Lower lobe of right lung (tissue), 2 donors: ENCODE data around the gene OR8D4. TPM values are rescaled to one million over a fixed set of nuclear protein-coding genes. Genes with fewer than 3 reads are reported as not detected.

Source experiments
- ATAC-seq, 2 donors: fragments of 200-7000 bp; cut with Tn5 transposase; one replicate each; pipeline ENCODE4 v1.9.1; 2020 to 2022; ENCODE audit warnings: mild to moderate bottlenecking in 2 of 2, moderate library complexity in 2 of 2
- DNase-seq: peaks from one replicate; pipeline ENCODE4 v3.0.0-alpha.2; 2020
- H3K27ac ChIP-seq: fragments of 200-600 bp; one replicate; pipeline ENCODE4 v1.8.0; 2022
- H3K27me3 ChIP-seq: fragments of 200-600 bp; one replicate; pipeline ENCODE4 v1.8.0; 2022; ENCODE audit warnings: low read depth
- H3K36me3 ChIP-seq: fragments of 200-600 bp; one replicate; pipeline ENCODE4 v1.8.0; 2022; ENCODE audit warnings: mild to moderate bottlenecking
- H3K4me1 ChIP-seq: fragments of 200-600 bp; one replicate; pipeline ENCODE4 v1.8.0; 2022
- H3K4me3 ChIP-seq: fragments of 200-600 bp; one replicate; pipeline ENCODE4 v1.8.0; 2022; ENCODE audit warnings: mild to moderate bottlenecking
- H3K9me3 ChIP-seq: fragments of 200-600 bp; one replicate; pipeline ENCODE4 v1.8.0; 2022
- intact Hi-C: fragments of 100-400 bp; cut with DNase I; formaldehyde crosslinking; loops from one replicate; pipeline ENCODE4 v1.11.0; 2022
- total RNA-seq: library from RNA; stranded (reverse); fragmentation: NEBNext Ultra II Directional; extraction: Animal tissue kit (Norgen Biotek cat#: 25700); gene quantifications from one replicate; pipeline ENCODE4 v1.2.1, GENCODE V29; 2021
- TF ChIP-seq, protein P1 (sequence below): fragments of 200-600 bp; IDR thresholded peaks from one replicate; pipeline ENCODE4 v1.8.0; 2022; ENCODE audit warnings: antibody characterized with exemption, mild to moderate bottlenecking
- donor health status: DM: no; HTN: yes; CAD: no; lungs with severe emphysema.

OR8D4 gene
- total RNA-seq, 1 donor from 2014 or later, result not detected

DNA sequence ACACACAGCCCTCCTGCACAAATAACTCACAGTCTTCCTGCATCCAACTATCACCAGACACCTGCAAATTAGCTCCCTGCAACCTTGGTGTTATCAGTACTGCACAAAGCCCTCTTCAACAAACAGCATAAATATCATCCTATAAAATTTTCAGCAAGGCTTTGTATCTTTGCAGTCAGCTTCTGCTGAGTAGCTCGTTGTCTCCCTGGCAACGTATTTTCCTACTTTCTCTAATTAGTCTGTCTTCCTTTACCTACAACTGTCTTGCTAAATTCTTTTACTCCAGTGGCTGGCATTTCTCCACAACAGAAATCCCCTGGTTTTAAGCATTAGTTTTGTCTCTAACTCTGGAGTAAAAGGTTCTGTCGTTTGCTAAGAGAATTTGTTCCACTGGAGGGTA is 3.9 kb downstream of the OR8D4 start:
- DNase-seq (no peak), ATAC-seq (no peak)
- no peaks in the 10 kb centered on the region for H3K9me3 ChIP-seq
- TF ChIP-seq, protein P1, sequence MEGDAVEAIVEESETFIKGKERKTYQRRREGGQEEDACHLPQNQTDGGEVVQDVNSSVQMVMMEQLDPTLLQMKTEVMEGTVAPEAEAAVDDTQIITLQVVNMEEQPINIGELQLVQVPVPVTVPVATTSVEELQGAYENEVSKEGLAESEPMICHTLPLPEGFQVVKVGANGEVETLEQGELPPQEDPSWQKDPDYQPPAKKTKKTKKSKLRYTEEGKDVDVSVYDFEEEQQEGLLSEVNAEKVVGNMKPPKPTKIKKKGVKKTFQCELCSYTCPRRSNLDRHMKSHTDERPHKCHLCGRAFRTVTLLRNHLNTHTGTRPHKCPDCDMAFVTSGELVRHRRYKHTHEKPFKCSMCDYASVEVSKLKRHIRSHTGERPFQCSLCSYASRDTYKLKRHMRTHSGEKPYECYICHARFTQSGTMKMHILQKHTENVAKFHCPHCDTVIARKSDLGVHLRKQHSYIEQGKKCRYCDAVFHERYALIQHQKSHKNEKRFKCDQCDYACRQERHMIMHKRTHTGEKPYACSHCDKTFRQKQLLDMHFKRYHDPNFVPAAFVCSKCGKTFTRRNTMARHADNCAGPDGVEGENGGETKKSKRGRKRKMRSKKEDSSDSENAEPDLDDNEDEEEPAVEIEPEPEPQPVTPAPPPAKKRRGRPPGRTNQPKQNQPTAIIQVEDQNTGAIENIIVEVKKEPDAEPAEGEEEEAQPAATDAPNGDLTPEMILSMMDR, result no peak
- H3K27ac ChIP-seq, result no peak overlapping the region
- no peaks in the 10 kb centered on the region for H3K36me3 ChIP-seq
- intact Hi-C loops, result no loop called here
- H3K27me3 ChIP-seq, result no peaks in the 10 kb centered on the region
- no peaks in the 10 kb centered on the region for H3K4me1 ChIP-seq
- no peak overlapping the region for H3K4me3 ChIP-seq

GRCh38 chr11:123920943-123921342 is 19.0 kb downstream of the OR8D4 start:
- H3K4me3 ChIP-seq, result no peak overlapping the region
- intact Hi-C loops, result no loop called here
- TF ChIP-seq, protein P1, result no peak
- ATAC-seq (no peak), DNase-seq (no peak)
- no peaks in the 10 kb centered on the region for H3K27me3 ChIP-seq
- H3K27ac ChIP-seq, result no peak overlapping the region
- no peaks in the 10 kb centered on the region for H3K9me3 ChIP-seq
- no peaks in the 10 kb centered on the region for H3K4me1 ChIP-seq
- H3K36me3 ChIP-seq, result no peaks in the 10 kb centered on the region

- H3K9me3 ChIP-seq, result no peaks in the 10 kb centered on the region
- DNase-seq (no peak), ATAC-seq (no peak)
- no peaks in the 10 kb centered on the region for H3K36me3 ChIP-seq
- no peak overlapping the region for H3K4me3 ChIP-seq
- H3K27ac ChIP-seq, result no peak overlapping the region
- H3K4me1 ChIP-seq, result no peaks in the 10 kb centered on the region
- no peaks in the 10 kb centered on the region for H3K27me3 ChIP-seq
- TF ChIP-seq, protein P1, result no peak
- intact Hi-C loops, result no loop called here
Observed at GRCh38 chr11:123924027-123924426, 22.1 kb downstream of the OR8D4 start.

GRCh38 chr11:123939317-123939716 is 37.4 kb downstream of the OR8D4 start, which contains the start of gene OR4D5:
Gene OR4D5 (plus strand): TSS chr11:123939617. CDS start chr11:123939617, 0 bp downstream.
- TF ChIP-seq, protein P1, result no peak
- ATAC-seq (no peak), DNase-seq (no peak)
- Histone ChIP-seq H3K27me3 (no peaks in the 10 kb centered on the region), H3K36me3 (no peaks in the 10 kb centered on the region), H3K27ac (no peak within 1 kb of the TSS), H3K4me1 (no peaks in the 10 kb centered on the region), H3K9me3 (no peaks in the 10 kb centered on the region), H3K4me3 (no peak within 1 kb of the TSS)
- intact Hi-C loops, result no loop called here

- TF ChIP-seq, protein P1, result no peak
- Histone ChIP-seq H3K27me3 (no peaks in the 10 kb centered on the region), H3K9me3 (no peaks in the 10 kb centered on the region), H3K4me1 (no peaks in the 10 kb centered on the region), H3K27ac (no peak overlapping the region), H3K36me3 (no peaks in the 10 kb centered on the region), H3K4me3 (no peak overlapping the region)
- intact Hi-C loops, result no loop called here
- DNase-seq (no peak), ATAC-seq (no peak)
Observed at GRCh38 chr11:123942413-123942812, 40.4 kb downstream of the OR8D4 start.

DNA sequence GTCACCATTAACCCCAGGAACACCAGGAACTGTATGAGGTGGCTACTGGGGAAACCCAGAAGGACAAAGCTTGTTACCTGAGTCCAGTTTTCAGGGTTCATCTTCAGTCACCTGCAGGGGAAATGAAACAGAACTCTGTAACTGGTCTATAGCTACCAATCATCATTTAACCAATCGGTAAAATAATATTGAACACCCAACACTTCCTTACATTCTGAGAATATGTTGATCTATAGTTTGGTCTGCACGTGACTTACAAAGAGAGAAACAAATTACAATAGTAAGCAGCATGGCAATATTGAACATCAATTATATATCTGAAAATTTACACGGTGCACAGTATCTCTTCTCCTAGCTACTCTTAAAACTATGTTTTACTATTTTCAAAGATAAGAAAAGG is 41.8 kb downstream of the OR8D4 start, which contains the start of gene OR6T1:
Gene OR6T1 (minus strand): TSS at position 101 of the 400 bp plus-strand sequence. CDS start 0 bp downstream, at position 101.
- intact Hi-C loops, result no loop called here

More for the DNA sequence above, 41.8 kb downstream of the OR8D4 start, which contains the start of gene OR6T1:
- Histone ChIP-seq H3K9me3 (no peaks in the 10 kb centered on the region), H3K4me1 (no peaks in the 10 kb centered on the region), H3K27ac (no peak within 1 kb of the TSS), H3K27me3 (no peaks in the 10 kb centered on the region), H3K36me3 (no peaks in the 10 kb centered on the region), H3K4me3 (no peak within 1 kb of the TSS)
- ATAC-seq (no peak), DNase-seq (no peak)
- TF ChIP-seq, protein P1, result no peak
